GM21447 (cell line): ENCODE data around the gene SLC6A1.
"Not testable (repeated sequence)": the region's sequence is repeated elsewhere in the genome, so short reads cannot be mapped to it uniquely, and the experiment has no call there.

Source experiments
- ATAC-seq: cut with Tn5 transposase; IDR thresholded peaks from one replicate; pipeline ENCODE4 v1.9.1; 2021; ENCODE audit not compliant: unreplicated experiment

The SLC6A1 gene

DNA sequence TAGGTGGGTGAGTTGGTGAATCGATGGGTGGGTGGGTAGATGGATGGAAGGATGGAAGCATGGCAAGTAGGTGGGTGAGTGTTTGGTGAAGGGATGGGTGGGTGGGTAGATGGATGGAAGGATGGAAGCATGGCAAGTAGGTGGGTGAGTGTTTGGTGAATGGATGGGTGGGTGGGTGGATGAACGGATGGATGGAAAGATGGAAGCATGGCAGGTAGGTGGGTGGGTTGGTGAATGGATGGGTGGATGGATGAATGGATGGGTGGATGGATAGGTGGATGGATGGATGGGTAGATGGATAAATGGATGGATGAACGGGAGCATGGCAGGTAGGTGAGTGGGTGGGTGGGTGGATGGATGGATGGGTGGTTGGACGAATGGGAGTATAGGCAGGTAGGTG lies 65.1 kb downstream of the SLC6A1 start:
- ATAC-seq = no peak

GRCh38 chr3:11059090-11059798 lies 66.7 kb downstream of the SLC6A1 start:
- ATAC-seq = no peak

GRCh38 chr3:11059799-11060115 lies 67.2 kb downstream of the SLC6A1 start:
- no peak for ATAC-seq

DNA sequence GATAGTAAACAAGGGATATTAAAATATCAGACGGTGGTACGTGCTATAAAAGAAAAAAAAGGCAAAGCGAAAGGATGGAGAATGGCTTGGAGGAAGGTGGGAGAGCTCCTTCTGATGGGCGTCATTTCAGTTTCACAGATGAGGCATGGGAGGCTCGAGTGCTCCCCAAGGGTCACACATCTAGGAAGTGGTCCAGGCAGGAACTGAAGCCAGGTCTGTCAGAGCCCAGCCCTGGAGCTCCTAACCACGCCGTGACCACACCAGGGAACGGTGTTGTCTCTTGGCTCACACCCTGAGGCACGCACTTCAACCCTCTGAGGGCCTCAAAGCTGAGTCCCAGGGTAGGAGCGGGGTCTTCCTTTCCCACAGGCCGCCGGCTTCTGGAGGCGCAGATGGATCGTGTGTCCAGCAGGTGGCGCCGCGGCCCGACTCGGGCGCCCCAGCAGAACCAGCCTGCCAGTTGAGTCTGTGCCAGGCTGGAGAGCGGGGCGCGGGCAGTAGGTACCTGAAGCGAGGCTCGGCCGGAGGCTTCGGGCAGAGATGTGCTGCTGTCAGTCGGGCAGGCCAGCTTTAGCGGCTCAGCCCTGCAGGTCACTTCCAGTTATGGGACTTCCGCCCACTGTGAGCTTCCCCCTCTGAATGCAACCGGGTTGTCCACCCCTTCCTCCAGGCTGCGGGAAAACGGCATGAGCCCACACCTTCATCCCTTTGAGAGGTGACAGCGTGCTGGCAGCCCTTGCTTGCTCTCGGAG lies 68.1 kb downstream of the SLC6A1 start:
- no peak for ATAC-seq

DNA sequence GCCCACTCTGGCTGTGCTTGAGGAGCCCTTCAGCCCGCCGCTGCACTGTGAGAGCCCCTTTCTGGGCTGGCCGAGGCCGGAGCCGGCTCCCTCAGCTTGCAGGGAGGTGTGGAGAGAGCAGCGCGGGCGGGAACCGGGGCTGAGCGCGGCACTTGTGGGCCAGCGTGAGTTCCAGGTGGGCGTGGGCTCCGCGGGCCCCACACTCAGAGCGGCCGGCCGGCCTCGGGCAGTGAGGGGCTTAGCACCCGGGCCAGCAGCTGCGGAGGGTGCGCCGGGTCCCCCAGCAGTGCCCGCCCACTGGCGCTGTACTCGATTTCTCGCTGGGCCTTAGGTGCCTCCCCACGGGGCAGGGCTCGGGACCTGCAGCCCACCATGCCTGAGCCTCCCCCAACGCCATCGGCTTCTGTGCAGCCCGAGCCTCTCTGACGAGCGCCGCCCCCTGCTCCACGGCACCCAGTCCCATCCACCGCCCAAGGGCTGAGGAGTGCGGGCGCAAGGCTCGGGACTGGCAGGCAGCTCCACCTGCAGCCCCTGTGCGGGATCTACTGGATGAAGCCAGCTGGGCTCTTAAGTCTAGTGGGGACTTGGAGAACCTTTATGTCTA lies 68.8 kb downstream of the SLC6A1 start:
- ATAC-seq = not testable (repeated sequence)

GRCh38 chr3:11062704-11063103 lies 70.2 kb downstream of the SLC6A1 start:
- ATAC-seq = no peak

DNA sequence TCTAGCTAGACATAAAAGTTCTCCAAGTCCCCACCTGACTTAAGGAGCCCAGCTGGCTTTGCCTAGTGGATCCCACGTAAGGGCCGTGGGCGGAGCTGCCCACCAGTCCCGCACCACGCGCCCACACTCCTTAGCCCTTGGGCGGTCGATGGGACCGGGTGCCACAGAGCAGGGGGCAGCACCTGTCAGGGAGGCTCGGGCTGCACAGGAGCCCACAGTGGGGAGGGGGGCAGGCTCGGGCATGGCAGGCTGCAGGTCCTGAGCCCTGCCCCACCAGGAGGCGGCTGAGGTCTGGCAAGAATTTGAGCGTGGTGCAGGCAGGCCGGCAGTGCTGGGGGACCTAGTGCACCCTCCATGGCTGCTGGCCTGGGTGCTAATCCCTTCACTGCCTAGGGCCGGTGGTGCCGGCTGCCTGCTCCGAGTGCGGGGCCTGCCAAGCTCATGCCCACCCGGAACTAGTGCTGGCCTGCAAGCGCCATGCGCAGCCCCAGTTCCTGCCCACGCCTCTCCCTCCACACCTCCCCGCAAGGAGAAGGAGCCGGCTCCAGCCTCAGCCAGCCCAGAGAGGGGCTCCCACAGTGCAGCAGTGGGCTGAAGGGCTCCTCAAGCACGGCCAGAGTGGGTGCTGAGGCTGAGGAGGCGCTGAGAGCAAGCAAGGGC lies 78.7 kb downstream of the SLC6A1 start:
- no peak for ATAC-seq

GRCh38 chr3:11072631-11073030 lies 80.1 kb downstream of the SLC6A1 start:
- ATAC-seq = no peak

GRCh38 chr3:11074011-11074410 lies 81.5 kb downstream of the SLC6A1 start:
- ATAC-seq = no peak

GRCh38 chr3:11074451-11074850 lies 81.9 kb downstream of the SLC6A1 start:
- no peak for ATAC-seq

DNA sequence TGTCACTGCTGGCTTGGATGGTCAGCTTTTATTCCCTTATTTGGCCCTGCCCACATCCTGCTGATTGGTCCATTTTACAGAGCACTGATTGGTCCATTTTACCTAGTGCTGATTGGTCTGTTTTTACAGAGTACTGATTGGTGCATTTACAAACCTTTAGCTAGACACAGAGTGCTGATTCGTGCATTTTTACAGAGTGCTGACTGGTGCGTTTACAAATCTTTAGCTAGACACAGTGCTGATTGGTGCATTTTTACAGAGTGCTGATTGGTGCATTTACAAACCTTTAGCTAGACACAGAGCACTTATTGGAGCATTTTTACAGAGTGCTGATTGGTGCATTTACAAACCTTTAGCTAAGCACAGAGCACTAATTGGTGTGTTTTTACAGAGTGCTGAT lies 82.6 kb downstream of the SLC6A1 start:
- not testable (repeated sequence) for ATAC-seq

- no peak for ATAC-seq
These were observed 84.2 kb downstream of the SLC6A1 start for GRCh38 chr3:11076711-11077110.

- ATAC-seq = no peak
These were observed 84.9 kb downstream of the SLC6A1 start for GRCh38 chr3:11077466-11077865.

GRCh38 chr3:11078826-11079515 lies 86.4 kb downstream of the SLC6A1 start:
- no peak for ATAC-seq

- ATAC-seq = no peak
These were observed 87.9 kb downstream of the SLC6A1 start for GRCh38 chr3:11080492-11080891.

DNA sequence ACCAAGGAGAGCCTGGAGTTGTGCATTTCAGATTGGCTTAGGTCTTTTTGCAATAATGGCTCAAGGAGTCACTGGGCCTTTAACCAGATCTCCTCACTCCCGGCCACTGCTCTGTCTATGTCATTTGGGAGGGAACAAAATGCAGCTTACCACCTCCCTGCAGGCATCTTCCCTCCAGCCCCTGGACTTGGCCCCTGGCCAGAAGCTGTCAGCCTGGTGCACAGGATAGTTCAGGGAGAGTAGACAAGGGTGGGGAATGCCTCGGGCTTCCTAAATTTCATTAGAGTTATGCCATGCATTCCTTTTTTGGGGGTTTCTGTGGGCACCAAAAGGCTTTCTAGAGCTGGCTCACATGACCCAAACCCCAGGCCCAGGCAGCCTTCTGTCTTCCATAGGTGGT lies 91.5 kb downstream of the SLC6A1 start:
- no peak for ATAC-seq

DNA sequence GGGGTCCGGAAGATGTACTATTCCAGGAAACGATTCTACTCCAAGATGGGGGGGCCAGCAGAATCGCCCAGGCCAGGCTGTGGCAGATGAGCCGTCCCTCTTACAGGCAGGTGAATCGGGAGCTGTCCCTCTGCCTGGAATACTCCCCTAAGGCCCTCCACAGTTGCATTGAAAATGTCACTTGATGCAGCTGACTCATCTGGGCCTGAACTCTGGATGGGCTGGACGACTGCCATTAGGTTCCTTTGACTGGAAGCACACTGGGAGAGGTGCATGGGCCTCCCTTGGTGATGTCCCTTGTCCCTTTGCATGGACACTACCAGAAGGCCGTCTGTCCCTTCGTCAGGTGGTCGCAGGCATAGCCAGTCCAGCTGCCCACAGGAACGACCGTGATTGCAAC lies 92.1 kb downstream of the SLC6A1 start:
- ATAC-seq = no peak

GRCh38 chr3:11085093-11085840 lies 92.7 kb downstream of the SLC6A1 start:
- ATAC-seq = no peak

DNA sequence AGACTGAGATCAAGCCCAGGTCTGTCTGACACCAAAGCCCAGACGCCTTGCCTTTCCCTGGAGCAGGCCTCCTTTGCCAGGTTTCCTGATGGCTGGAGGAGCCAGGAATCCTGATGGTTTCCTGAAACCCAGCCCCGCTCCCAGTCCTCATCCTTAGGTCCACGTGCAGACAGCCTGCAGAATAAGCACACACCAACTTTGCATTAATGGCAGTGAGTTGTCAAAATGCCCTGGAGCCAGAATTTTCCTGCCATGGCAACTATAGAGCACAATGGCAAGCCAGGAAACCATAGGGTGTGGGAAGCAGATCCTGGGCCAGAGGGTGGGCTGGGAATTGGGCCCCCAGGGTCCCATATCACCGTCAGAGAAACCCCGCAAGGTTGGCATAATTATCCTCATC lies 94.3 kb downstream of the SLC6A1 start:
- no peak for ATAC-seq

- ATAC-seq = no peak
These were observed 95.5 kb downstream of the SLC6A1 start for GRCh38 chr3:11088066-11088465.

DNA sequence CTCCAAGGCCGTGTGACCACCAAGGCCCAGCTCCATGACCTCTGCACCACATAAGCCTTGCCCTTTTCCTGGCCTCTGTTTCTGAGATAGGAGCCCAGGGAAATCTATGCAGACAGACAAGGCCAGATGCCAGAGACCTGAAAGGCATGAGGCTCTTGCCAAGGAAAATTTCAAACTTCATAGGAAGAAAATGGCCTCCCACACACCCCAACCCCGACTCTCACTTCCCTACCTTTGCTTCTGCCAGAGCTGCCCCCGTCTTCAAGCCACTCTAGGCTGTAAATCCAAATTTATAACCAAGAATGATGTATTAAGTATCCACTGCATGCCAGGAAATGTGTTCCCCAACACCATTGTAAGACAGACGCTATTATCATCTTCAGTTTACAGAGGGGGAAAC lies 96.3 kb downstream of the SLC6A1 start:
- ATAC-seq = no peak
